Smooth muscle cell (in vitro differentiated cells): ENCODE measurements around the gene KCNK17. TPM values are rescaled to one million over a fixed set of nuclear protein-coding genes. Genes with fewer than 3 reads are reported as not detected.

ENCODE experiments used
- DNase-seq: peaks from one replicate; lab custom pipeline; 2025; ENCODE audit not compliant: unreplicated experiment; lab: John Stamatoyannopoulos, UW
- H2AFZ ChIP-seq: fragments of 200-600 bp; sonication (generic); 2 replicates; pipeline ENCODE4 v1.6.0; 2016; ENCODE audit warnings: antibody characterized with exemption, low read depth, mild to moderate bottlenecking
- H3F3A ChIP-seq: fragments of 200-600 bp; sonication (generic); 2 replicates; pipeline ENCODE4 v1.6.0; 2017; ENCODE audit warnings: antibody characterized with exemption, low read depth
- H3K27ac ChIP-seq: fragments of 200-600 bp; sonication (generic); 2 replicates; pipeline ENCODE4 v1.5.1; 2016; ENCODE audit warnings: low read depth, mild to moderate bottlenecking
- H3K27me3 ChIP-seq: fragments of 200-600 bp; sonication (generic); 2 replicates; pipeline ENCODE4 v1.6.1; 2016; ENCODE audit warnings: low read depth, mild to moderate bottlenecking
- H3K36me3 ChIP-seq: fragments of 200-600 bp; sonication (generic); 2 replicates; pipeline ENCODE4 v1.5.1; 2016; ENCODE audit warnings: low read depth
- H3K4me1 ChIP-seq: fragments of 200-600 bp; sonication (generic); 2 replicates; pipeline ENCODE4 v1.5.1; 2016; ENCODE audit warnings: low read depth
- H3K4me2 ChIP-seq: fragments of 200-600 bp; sonication (generic); 2 replicates; pipeline ENCODE4 v1.6.0; 2016; ENCODE audit warnings: mild to moderate bottlenecking
- H3K4me3 ChIP-seq: fragments of 200-600 bp; sonication (generic); 2 replicates; pipeline ENCODE4 v1.5.1; 2016; ENCODE audit warnings: mild to moderate bottlenecking
- H3K79me2 ChIP-seq: fragments of 200-600 bp; sonication (generic); 2 replicates; pipeline ENCODE4 v1.6.0; 2016; ENCODE audit warnings: low read depth, mild to moderate bottlenecking
- H3K9ac ChIP-seq: fragments of 200-600 bp; sonication (generic); 2 replicates; pipeline ENCODE4 v1.6.0; 2016; ENCODE audit warnings: low read depth
- H3K9me3 ChIP-seq: fragments of 200-600 bp; sonication (generic); replicated peaks from 2 replicates; pipeline ENCODE4 v1.5.1; 2016; ENCODE audit warnings: low read depth
- H4K20me1 ChIP-seq: fragments of 200-600 bp; sonication (generic); 2 replicates; pipeline ENCODE4 v1.6.0; 2016; ENCODE audit warnings: low read depth
- CTCF ChIP-seq: fragments of 200-600 bp; sonication (generic); IDR thresholded peaks from 2 replicates; pipeline ENCODE4 v1.5.1; 2017; ENCODE audit warnings: borderline replicate concordance, mild to moderate bottlenecking, antibody characterized with exemption; ENCODE audit not compliant: insufficient read depth, poor library complexity, severe bottlenecking
- WGBS: methylation state at CpG from one replicate; pipeline ENCODE4 v1.1.7; 2016; ENCODE audit warnings: low lambda C conversion rate; 5-methylcytosine and 5-hydroxymethylcytosine counted together
- polyA plus RNA-seq: library from polyadenylated mRNA; unstranded; fragments of >200 nt; fragmentation: Nextera tagmentation; extraction: Ambion mirVana; gene quantifications from 2 replicates; pipeline ENCODE4 v1.2.1, GENCODE V29; 2016
- total RNA-seq: library from RNA; depleted of rRNA; stranded (reverse); fragments of >200 nt; gene quantifications from 2 replicates; pipeline ENCODE4 v1.2.3, GENCODE V29; 2014

Gene KCNK17
- total and polyA plus RNA-seq, 2 experiments from 2014 or later = not detected

GRCh38 chr6:39330057-39330456 is 15.8 kb upstream of the KCNK17 start:
- Histone ChIP-seq H3K4me1 (no peaks in the 10 kb centered on the region), H3K27me3 (peaks cover 82% of the 10 kb centered on the region), H3K9me3 (no peaks in the 10 kb centered on the region), H3K4me3 (no peak overlapping the region), H2AFZ (no peak overlapping the region), H4K20me1 (no peaks in the 10 kb centered on the region), H3K79me2 (no peaks in the 10 kb centered on the region), H3K4me2 (no peak overlapping the region), H3F3A (no peaks in the 10 kb centered on the region), H3K27ac (no peak overlapping the region), H3K36me3 (no peaks in the 10 kb centered on the region), H3K9ac (no peak overlapping the region)
- DNase-seq = no peak
- no peak for TF ChIP-seq CTCF
- WGBS = 94% methylated on average over 3 of the region's 3 CpGs

GRCh38 chr6:39328066-39328465 is 13.8 kb upstream of the KCNK17 start:
- no peaks in the 10 kb centered on the region for H3K79me2 ChIP-seq
- TF ChIP-seq CTCF = no peak
- no peaks in the 10 kb centered on the region for H3K4me1 ChIP-seq
- WGBS = 87% methylated on average over 12 of the region's 12 CpGs
- no peak for DNase-seq
- H3K27ac ChIP-seq = no peak overlapping the region
- H3F3A ChIP-seq = no peaks in the 10 kb centered on the region
- no peaks in the 10 kb centered on the region for H4K20me1 ChIP-seq
- H3K4me3 ChIP-seq = no peak overlapping the region
- no peaks in the 10 kb centered on the region for H3K9me3 ChIP-seq
- H2AFZ ChIP-seq = no peak overlapping the region
- no peak overlapping the region for H3K4me2 ChIP-seq
- H3K9ac ChIP-seq = no peak overlapping the region
- no peaks in the 10 kb centered on the region for H3K36me3 ChIP-seq
- peaks cover 79% of the 10 kb centered on the region for H3K27me3 ChIP-seq

GRCh38 chr6:39327507-39327906 is 13.3 kb upstream of the KCNK17 start:
- Histone ChIP-seq H3K36me3 (no peaks in the 10 kb centered on the region), H3K4me2 (no peak overlapping the region), H3F3A (no peaks in the 10 kb centered on the region), H3K4me3 (no peak overlapping the region), H4K20me1 (no peaks in the 10 kb centered on the region), H3K4me1 (no peaks in the 10 kb centered on the region), H3K27ac (no peak overlapping the region), H3K79me2 (no peaks in the 10 kb centered on the region), H2AFZ (no peak overlapping the region), H3K27me3 (peaks cover 79% of the 10 kb centered on the region), H3K9me3 (no peaks in the 10 kb centered on the region), H3K9ac (no peak overlapping the region)
- no peak for DNase-seq
- TF ChIP-seq CTCF = no peak
- 81% methylated on average over 5 of the region's 5 CpGs for WGBS

DNA sequence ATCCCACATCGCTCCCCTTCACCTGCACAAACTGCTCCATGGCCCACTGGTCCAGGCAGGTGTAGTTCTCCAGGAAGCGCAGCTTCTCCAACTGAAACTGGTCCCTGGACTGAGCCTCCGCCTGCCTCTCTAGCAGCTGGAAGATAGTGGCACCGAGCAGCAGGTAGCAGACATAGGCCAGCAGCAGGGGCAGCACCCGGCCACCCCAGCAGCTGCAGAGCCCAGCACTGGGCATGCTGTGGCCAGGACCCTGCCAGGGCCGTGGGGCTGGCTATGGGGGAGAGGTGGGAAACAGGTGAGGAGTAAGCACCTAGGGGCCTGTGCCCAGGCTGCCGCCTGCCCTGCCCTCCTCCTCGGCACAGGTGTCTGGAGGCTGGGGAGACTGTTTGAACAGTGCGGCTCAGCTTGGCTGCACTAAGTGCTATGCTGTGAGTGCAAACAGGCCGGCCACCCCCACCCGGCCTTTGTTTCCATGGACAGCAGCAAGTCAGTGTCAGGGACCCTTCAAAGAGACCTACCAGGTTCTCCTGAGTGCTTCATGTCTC is 8.2 kb upstream of the KCNK17 start, which contains the start of gene KCNK16:
Gene KCNK16 (minus strand): TSS at position 397 of the 545 bp plus-strand sequence. CDS start 162 bp downstream, at position 235.
- WGBS = 86% methylated on average over 11 of the region's 11 CpGs

More for the DNA sequence above, 8.2 kb upstream of the KCNK17 start, which contains the start of gene KCNK16:
- Histone ChIP-seq H3K79me2 (no peaks in the 10 kb centered on the region), H3F3A (no peaks in the 10 kb centered on the region), H3K27me3 (peaks cover 82% of the 10 kb centered on the region), H3K27ac (no peak within 1 kb of the TSS), H2AFZ (no peak within 1 kb of the TSS), H3K9ac (no peak within 1 kb of the TSS), H4K20me1 (no peaks in the 10 kb centered on the region), H3K9me3 (no peaks in the 10 kb centered on the region), H3K4me1 (no peaks in the 10 kb centered on the region), H3K4me3 (no peak within 1 kb of the TSS), H3K36me3 (no peaks in the 10 kb centered on the region), H3K4me2 (no peak within 1 kb of the TSS)
- no peak for TF ChIP-seq CTCF
- DNase-seq = no peak
